ENCODE measurements around the gene ATP5IF1. TPM values are rescaled to one million over a fixed set of nuclear protein-coding genes. Genes with fewer than 3 reads are reported as not detected.

ATP5IF1 gene
- total and polyA plus RNA-seq, 2 of the 13 experiments (the other 11 are each of a cell fraction or from before 2014, with no cell fraction given) = 97.7 to 131 TPM

- TF ChIP-seq ZBTB2 (CRISPR knock-in tag; IDR thresholded peaks at IDR 0.05; ENCODE audit: low read depth) = 0 out of 2 replicates have a peak, but pooled peaks have one; percentile 3
- TF ChIP-seq ZNF101 (CRISPR knock-in tag; IDR thresholded peaks at IDR 0.05; ENCODE audit: borderline replicate concordance, low read depth) = peak; percentile 15; the same call in 1 of the 2 replicates
These were observed 865 bp downstream of the ATP5IF1 start (continued) for GRCh38 chr1:28236656-28237322.

- intact Hi-C loops (cut with micrococcal nuclease; ENCODE audit: unreplicated experiment) (no loop called here), in situ Hi-C loops (cut with HindIII; ENCODE audit: extremely low pct_ligation_motif_present, low pct_unique_long_range_greater_than_20kb) (loop anchor here (25.0 kb wide), 1 partner anchor 348 kb away; the partner anchor contains the start of gene RAB42)
- peaks cover 24% of the 10 kb centered on the region for H3K79me2 ChIP-seq (ENCODE audit: insufficient read depth, low read length)
- no peak overlapping the region for H3K27ac ChIP-seq (ENCODE audit: extremely low read length, insufficient read depth, low read length)
- peaks cover 0 to 2% of the 10 kb centered on the region in 2 experiments; a peak in 1 of 5 replicates for H3K27me3 ChIP-seq (ENCODE audit: control insufficient read depth in 1 of 2, insufficient read depth in 2 of 2, low read length in 2 of 2)
- H3K4me2 ChIP-seq (ENCODE audit: low read depth, low read length) = no peak overlapping the region
- H4K20me1 ChIP-seq (ENCODE audit: insufficient read depth, low read length) = no peaks in the 10 kb centered on the region
- H2AFZ ChIP-seq (ENCODE audit: low read length) = no peak overlapping the region
- ChIA-PET POLR2A (interaction anchor here (4.5 kb wide), 1 partner anchor 9 kb away, joined by 61 read pairs; no protein-coding TSS in a partner anchor), CTCF (ENCODE audit: low intra/inter-chr PET ratio, low total read pairs) (no interaction called here)
- H3K9ac ChIP-seq (ENCODE audit: insufficient read depth, low read depth, low read length) = no peak overlapping the region
- H3K36me3 ChIP-seq (replicated peaks in 1 of 2; ENCODE audit: control insufficient read depth in 1 of 2, insufficient read depth in 2 of 2, low read length in 2 of 2) = peaks cover 0 to 1% of the 10 kb centered on the region in 2 experiments; a peak in 4 of 5 replicates
- no TSS peak for BruUV-seq (replicated peaks)
- H3K4me1 ChIP-seq (ENCODE audit: insufficient read depth, low read length) = peaks cover 39% of the 10 kb centered on the region
- WGBS (ENCODE audit: low lambda C conversion rate) = 59% methylated on average over 2 of the region's 2 CpGs
- no peak for ATAC-seq
- no peak for FAIRE-seq
- no peak overlapping the region for H3K4me3 ChIP-seq (replicated peaks in 1 of 3; ENCODE audit: insufficient read depth in 1 of 3, low read depth in 2 of 3, low read length in 3 of 3)
- no peak for TF ChIP-seq ZNF234 (CRISPR knock-in tag; conservative IDR thresholded peaks at IDR 0.05)
- no peak for TF ChIP-seq ZNF296 (CRISPR knock-in tag; conservative IDR thresholded peaks at IDR 0.05)
- no peak for TF ChIP-seq RFX5 (IDR thresholded peaks at IDR 0.05; ENCODE audit: low read depth, low read length)
- TF ChIP-seq SETDB1 (CRISPR knock-in tag; IDR thresholded peaks at IDR 0.05; ENCODE audit: borderline replicate concordance) = no peak
- TF ChIP-seq ZNF326 (CRISPR knock-in tag; IDR thresholded peaks at IDR 0.05; ENCODE audit: borderline replicate concordance) = no peak
- peak; percentile 65 for TF ChIP-seq RBM22 (optimal IDR thresholded peaks at IDR 0.05; ENCODE audit: low read length)
- TF ChIP-seq FIP1L1 (IDR thresholded peaks at IDR 0.05; ENCODE audit: borderline replicate concordance, insufficient read depth, low read depth, low read length) = no peak
- H3K9me3 ChIP-seq (ENCODE audit: low read length) = no peaks in the 10 kb centered on the region
- DNase-seq (ENCODE audit: low spot score) = no peak
These were observed 3.1 kb downstream of the ATP5IF1 start for GRCh38 chr1:28239004-28239403.

All from HepG2 (cell line).